Measurements from ENCODE around the gene MGST1.

Gene MGST1

GRCh38 chr12:16331998-16332397 is 15.4 kb upstream of the MGST1 start:
- CTCF ChIA-PET, result no interaction called here
- H3K27me3 Mint-ChIP-seq, result no peaks in the 10 kb centered on the region

GRCh38 chr12:16335838-16336237 is 11.6 kb upstream of the MGST1 start:
- Mint-ChIP-seq H3K4me3 (no peak overlapping the region), H3K9me3 (peaks cover 9% of the 10 kb centered on the region), H3K27ac (no peak overlapping the region), H3K27me3 (no peaks in the 10 kb centered on the region), H3K36me3 (no peaks in the 10 kb centered on the region), H3K4me1 (no peaks in the 10 kb centered on the region)
- no peak for DNase-seq
- CTCF ChIA-PET, result no interaction called here

More at GRCh38 chr12:16331998-16332397, 15.4 kb upstream of the MGST1 start:
- Mint-ChIP-seq H3K4me1 (no peaks in the 10 kb centered on the region), H3K4me3 (no peak overlapping the region), H3K9me3 (peaks cover 15% of the 10 kb centered on the region), H3K27ac (no peak overlapping the region), H3K36me3 (no peaks in the 10 kb centered on the region)
- DNase-seq, result no peak

- Mint-ChIP-seq H3K4me1 (no peaks in the 10 kb centered on the region), H3K4me3 (no peak overlapping the region), H3K27me3 (peaks cover 17% of the 10 kb centered on the region)
These were observed 3.2 kb upstream of the MGST1 start for GRCh38 chr12:16344269-16344668.

GRCh38 chr12:16345105-16345504 is 2.3 kb upstream of the MGST1 start:
- DNase-seq, result no peak
- H3K4me3 Mint-ChIP-seq, result no peak overlapping the region
- CTCF ChIA-PET, result no interaction called here
- peaks cover 5% of the 10 kb centered on the region for H3K9me3 Mint-ChIP-seq
- no peaks in the 10 kb centered on the region for H3K36me3 Mint-ChIP-seq
- peaks cover 17% of the 10 kb centered on the region for H3K27me3 Mint-ChIP-seq
- H3K4me1 Mint-ChIP-seq, result no peaks in the 10 kb centered on the region
- H3K27ac Mint-ChIP-seq, result no peak overlapping the region

More at GRCh38 chr12:16344269-16344668, 3.2 kb upstream of the MGST1 start:
- peaks cover 5% of the 10 kb centered on the region for H3K9me3 Mint-ChIP-seq
- no peak overlapping the region for H3K27ac Mint-ChIP-seq
- no peaks in the 10 kb centered on the region for H3K36me3 Mint-ChIP-seq
- CTCF ChIA-PET, result no interaction called here
- no peak for DNase-seq

GRCh38 chr12:16346958-16347357 is 487 bp upstream of the MGST1 start:
- no peaks in the 10 kb centered on the region for H3K9me3 Mint-ChIP-seq
- no peak for DNase-seq
- CTCF ChIA-PET, result no interaction called here
- H3K27ac Mint-ChIP-seq, result no peak overlapping the region
- peaks cover 17% of the 10 kb centered on the region for H3K27me3 Mint-ChIP-seq
- H3K4me3 Mint-ChIP-seq, result no peak overlapping the region
- no peaks in the 10 kb centered on the region for H3K36me3 Mint-ChIP-seq
- no peaks in the 10 kb centered on the region for H3K4me1 Mint-ChIP-seq

GRCh38 chr12:16348435-16349130 is 1.1 kb downstream of the MGST1 start:
- Mint-ChIP-seq H3K4me1 (no peaks in the 10 kb centered on the region), H3K27ac (no peak overlapping the region), H3K27me3 (peaks cover 17% of the 10 kb centered on the region), H3K4me3 (no peak overlapping the region), H3K36me3 (no peaks in the 10 kb centered on the region), H3K9me3 (no peaks in the 10 kb centered on the region)
- DNase-seq, result no peak
- CTCF ChIA-PET, result no interaction called here

GRCh38 chr12:16349131-16349460 is 1.7 kb downstream of the MGST1 start:
- Mint-ChIP-seq H3K27ac (no peak overlapping the region), H3K4me3 (no peak overlapping the region), H3K4me1 (no peaks in the 10 kb centered on the region), H3K36me3 (no peaks in the 10 kb centered on the region), H3K27me3 (peaks cover 17% of the 10 kb centered on the region), H3K9me3 (no peaks in the 10 kb centered on the region)
- DNase-seq, result no peak
- CTCF ChIA-PET, result no interaction called here

- Mint-ChIP-seq H3K27me3 (peaks cover 17% of the 10 kb centered on the region), H3K4me1 (no peaks in the 10 kb centered on the region), H3K36me3 (no peaks in the 10 kb centered on the region), H3K9me3 (no peaks in the 10 kb centered on the region), H3K27ac (no peak overlapping the region), H3K4me3 (no peak overlapping the region)
- CTCF ChIA-PET, result no interaction called here
- no peak for DNase-seq
These were observed 3.2 kb downstream of the MGST1 start for GRCh38 chr12:16350682-16351081.

- no peak overlapping the region for H3K4me3 Mint-ChIP-seq
- no peaks in the 10 kb centered on the region for H3K36me3 Mint-ChIP-seq
- H3K27ac Mint-ChIP-seq, result no peak overlapping the region
- no peaks in the 10 kb centered on the region for H3K4me1 Mint-ChIP-seq
- no peak for DNase-seq
- CTCF ChIA-PET, result interaction anchor here (1.5 kb wide), 1 partner anchor 8 kb away, joined by 4 read pairs; no protein-coding TSS in a partner anchor
- peaks cover 13% of the 10 kb centered on the region for H3K27me3 Mint-ChIP-seq
- H3K9me3 Mint-ChIP-seq, result no peaks in the 10 kb centered on the region
These were observed 5.0 kb downstream of the MGST1 start for GRCh38 chr12:16352481-16352880.

GRCh38 chr12:16358878-16359277 is 11.4 kb downstream of the MGST1 start:
- H3K4me3 Mint-ChIP-seq, result no peak overlapping the region
- no peak overlapping the region for H3K27ac Mint-ChIP-seq
- no peak for DNase-seq
- H3K9me3 Mint-ChIP-seq, result no peaks in the 10 kb centered on the region
- H3K36me3 Mint-ChIP-seq, result no peaks in the 10 kb centered on the region
- CTCF ChIA-PET, result interaction anchor here (0.7 kb wide), 1 partner anchor 526 kb away, joined by 3 read pairs; no protein-coding TSS in a partner anchor
- no peaks in the 10 kb centered on the region for H3K27me3 Mint-ChIP-seq
- H3K4me1 Mint-ChIP-seq, result no peaks in the 10 kb centered on the region

- Mint-ChIP-seq H3K4me3 (no peak overlapping the region), H3K36me3 (no peaks in the 10 kb centered on the region), H3K4me1 (no peaks in the 10 kb centered on the region), H3K27me3 (no peaks in the 10 kb centered on the region), H3K27ac (no peak overlapping the region), H3K9me3 (no peaks in the 10 kb centered on the region)
- DNase-seq, result peak; percentile 43
- CTCF ChIA-PET, result interaction anchor here (0.7 to 1.4 kb wide), 2 partner anchors 8 to 526 kb away, joined by 3 to 4 read pairs; no protein-coding TSS in a partner anchor
These were observed 12.4 kb downstream of the MGST1 start for GRCh38 chr12:16359512-16360491.

GRCh38 chr12:16361142-16361783 is 13.8 kb downstream of the MGST1 start:
- no peaks in the 10 kb centered on the region for H3K27me3 Mint-ChIP-seq
- H3K4me1 Mint-ChIP-seq, result no peaks in the 10 kb centered on the region
- H3K4me3 Mint-ChIP-seq, result no peak overlapping the region
- no peaks in the 10 kb centered on the region for H3K9me3 Mint-ChIP-seq
- DNase-seq, result no peak
- CTCF ChIA-PET, result interaction anchor here (1.4 kb wide), 1 partner anchor 10 kb away, joined by 4 read pairs; no protein-coding TSS in a partner anchor
- no peak overlapping the region for H3K27ac Mint-ChIP-seq
- H3K36me3 Mint-ChIP-seq, result no peaks in the 10 kb centered on the region

GRCh38 chr12:16362550-16362949 is 15.1 kb downstream of the MGST1 start:
- Mint-ChIP-seq H3K36me3 (no peaks in the 10 kb centered on the region), H3K27ac (no peak overlapping the region), H3K9me3 (no peaks in the 10 kb centered on the region), H3K4me1 (no peaks in the 10 kb centered on the region), H3K4me3 (no peak overlapping the region), H3K27me3 (no peaks in the 10 kb centered on the region)
- no peak for DNase-seq
- CTCF ChIA-PET, result no interaction called here

GRCh38 chr12:16369156-16369555 is 21.7 kb downstream of the MGST1 start:
- no peaks in the 10 kb centered on the region for H3K36me3 Mint-ChIP-seq
- H3K9me3 Mint-ChIP-seq, result peaks cover 3% of the 10 kb centered on the region
- H3K27me3 Mint-ChIP-seq, result no peaks in the 10 kb centered on the region
- no peaks in the 10 kb centered on the region for H3K4me1 Mint-ChIP-seq
- CTCF ChIA-PET, result no interaction called here
- H3K27ac Mint-ChIP-seq, result no peak overlapping the region
- no peak for DNase-seq
- H3K4me3 Mint-ChIP-seq, result no peak overlapping the region

Data from activated naive CD4-positive, alpha-beta T cell treated with anti-CD3 and anti-CD28 coated beads, Interleukin-2, amount 10 ng/mL, durations not matched to agents 7 days and 5 days (primary cell).